ENCODE results near the gene C1QTNF8.
A peak's percentile ranks its signal among the peaks of the same experiment; 100 is the strongest.

C1QTNF8 gene

DNA sequence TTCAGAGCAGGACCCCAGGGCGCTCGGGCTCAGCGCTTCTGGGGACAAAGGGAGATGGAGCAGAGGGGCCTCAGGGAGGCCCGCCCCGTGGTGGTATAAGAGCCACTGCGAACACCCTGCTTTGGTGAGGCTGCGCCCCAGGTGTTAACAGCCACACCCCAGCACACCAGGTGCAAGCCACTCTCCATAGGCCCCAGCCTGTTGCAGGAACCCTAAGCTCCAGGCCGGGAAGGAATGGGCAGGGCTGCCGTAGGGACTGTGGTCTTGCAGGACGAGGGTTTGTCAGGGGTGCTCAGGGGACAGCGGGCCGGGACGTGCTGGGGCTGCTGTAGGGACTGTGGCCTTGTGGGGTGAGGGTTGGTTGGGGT, 40.5 kb downstream of the C1QTNF8 start:
- Histone ChIP-seq H3K9me3 (replicated peaks in 1 of 2; ENCODE audit: control insufficient read depth in 2 of 2, insufficient read depth in 1 of 2, low read depth in 1 of 2, low read length in 2 of 2) (peaks cover 10 to 14% of the 10 kb centered on the region in 2 donors), H3K18ac (ENCODE audit: low read length) (peak overlapping the region; percentile 92), H3K4me2 (ENCODE audit: insufficient read depth, low read length, poor library complexity, severe bottlenecking) (no peak overlapping the region), H3K4me3 (ENCODE audit: low read length in 2 of 2) (no peak overlapping the region), H2BK5ac (ENCODE audit: low read length) (no peak overlapping the region), H3K79me1 (ENCODE audit: low read depth, low read length) (peaks cover 3% of the 10 kb centered on the region), H4K8ac (ENCODE audit: low read depth, low read length) (no peak overlapping the region), H3K4ac (ENCODE audit: low read length) (no peak overlapping the region), H3K27ac (replicated peaks; ENCODE audit: low read length) (no peak overlapping the region), H3K23ac (ENCODE audit: low read depth, low read length, poor library complexity) (peak overlapping the region; percentile 65), H2BK15ac (ENCODE audit: low read length) (peak overlapping the region; percentile 92), H3K4me1 (ENCODE audit: control insufficient read depth in 2 of 2, insufficient read depth in 1 of 2, low read depth in 1 of 2, low read length in 2 of 2) (peaks cover 6% of the 10 kb centered on the region in 2 donors), H2AFZ (ENCODE audit: low read length) (no peak overlapping the region), H2AK5ac (ENCODE audit: low read depth, low read length) (peak overlapping the region; percentile 72), H3K9ac (ENCODE audit: low read depth, low read length, poor library complexity) (no peak overlapping the region), H4K91ac (ENCODE audit: low read depth, low read length, poor library complexity) (peak overlapping the region; percentile 95), H3K14ac (ENCODE audit: low read length) (no peak overlapping the region), H3K27me3 (ENCODE audit: control insufficient read depth in 3 of 3, insufficient read depth in 3 of 3, low read depth in 1 of 3, low read length in 3 of 3) (peaks cover 0 to 15% (median 1%) of the 10 kb centered on the region in 3 experiments), H2BK120ac (ENCODE audit: low read depth, low read length) (no peak overlapping the region), H2BK12ac (ENCODE audit: low read length) (peak overlapping the region; percentile 82), H3K36me3 (replicated peaks in 1 of 2; ENCODE audit: control insufficient read depth in 2 of 2, insufficient read depth in 2 of 2, low read length in 2 of 2) (no peaks in the 10 kb centered on the region)
- no peak for DNase-seq (ENCODE audit: low spot score)
- WGBS, 2 donors (ENCODE audit: extremely low coverage in 2 of 2, insufficient read length in 2 of 2, insufficient replicate concordance in 1 of 2): no CpG with 5 or more reads among the region's 13 CpGs

DNA sequence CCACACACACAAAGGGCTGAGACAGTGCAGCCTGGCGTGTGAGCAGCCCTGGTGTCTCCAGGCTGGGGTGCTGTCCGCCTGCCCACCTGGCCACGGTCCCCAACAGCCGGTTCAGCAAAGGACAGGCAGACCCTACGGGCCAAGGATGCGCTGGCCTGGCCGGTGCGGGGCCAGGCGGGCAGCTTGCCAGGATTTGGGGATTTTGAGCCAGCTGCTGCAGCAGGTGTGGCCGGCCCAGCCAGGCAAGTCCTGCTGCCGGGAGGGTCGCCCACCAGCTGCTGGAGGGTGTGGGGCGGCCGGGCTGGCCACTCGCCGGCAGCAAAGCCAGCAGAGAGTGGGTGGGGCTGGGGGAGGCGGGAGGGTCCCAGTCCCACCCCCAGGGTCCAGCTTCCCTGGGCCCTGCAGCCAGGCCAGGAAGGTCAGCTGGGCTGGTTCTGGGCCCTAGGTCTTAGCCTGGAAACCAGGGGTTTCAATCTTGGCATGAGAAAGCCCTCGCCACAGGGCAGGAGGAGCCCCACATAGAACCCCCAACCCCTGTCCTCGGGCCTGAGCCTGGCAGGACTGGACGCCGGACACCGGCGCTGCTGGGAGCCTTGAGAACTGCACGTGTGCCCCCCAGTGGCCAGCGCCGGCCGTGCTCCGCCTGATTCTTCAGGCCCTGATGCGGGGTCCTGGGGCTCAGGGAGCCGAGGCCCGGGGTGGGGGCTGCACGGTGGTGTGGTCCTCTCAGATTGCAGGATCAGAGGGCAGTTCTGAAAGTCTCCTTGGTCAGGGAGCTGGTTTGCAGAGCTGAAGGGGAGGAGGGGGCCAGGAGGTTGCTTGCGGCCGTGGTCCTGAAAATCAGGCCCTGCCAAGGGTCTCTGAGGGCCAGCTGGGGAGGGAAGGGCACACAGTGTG, 41.1 kb downstream of the C1QTNF8 start:
- no peak overlapping the region for H3K4ac ChIP-seq (ENCODE audit: low read length)
- no peak overlapping the region for H3K14ac ChIP-seq (ENCODE audit: low read length)
- DNase-seq (ENCODE audit: low spot score): peak; percentile 75
- no peak overlapping the region for H2BK120ac ChIP-seq (ENCODE audit: low read depth, low read length)
- H2AFZ ChIP-seq (ENCODE audit: low read length): peak overlapping the region; percentile 80
- peaks cover 10 to 14% of the 10 kb centered on the region in 2 donors for H3K9me3 ChIP-seq (replicated peaks in 1 of 2; ENCODE audit: control insufficient read depth in 2 of 2, insufficient read depth in 1 of 2, low read depth in 1 of 2, low read length in 2 of 2)
- peaks cover 3% of the 10 kb centered on the region for H3K79me1 ChIP-seq (ENCODE audit: low read depth, low read length)
- WGBS, 2 donors (ENCODE audit: extremely low coverage in 2 of 2, insufficient read length in 2 of 2, insufficient replicate concordance in 1 of 2): no CpG with 5 or more reads among the region's 34 CpGs
- peak overlapping the region; percentile 95 for H4K91ac ChIP-seq (ENCODE audit: low read depth, low read length, poor library complexity)
- H3K27ac ChIP-seq (replicated peaks; ENCODE audit: low read length): no peak overlapping the region
- no peak overlapping the region for H3K4me3 ChIP-seq (ENCODE audit: low read length in 2 of 2)
- H3K27me3 ChIP-seq (ENCODE audit: control insufficient read depth in 3 of 3, insufficient read depth in 3 of 3, low read depth in 1 of 3, low read length in 3 of 3): peaks cover 0 to 20% (median 1%) of the 10 kb centered on the region in 3 experiments
- no peak overlapping the region for H3K4me2 ChIP-seq (ENCODE audit: insufficient read depth, low read length, poor library complexity, severe bottlenecking)
- H2BK12ac ChIP-seq (ENCODE audit: low read length): peak overlapping the region; percentile 82
- peaks cover 6% of the 10 kb centered on the region in 2 donors for H3K4me1 ChIP-seq (ENCODE audit: control insufficient read depth in 2 of 2, insufficient read depth in 1 of 2, low read depth in 1 of 2, low read length in 2 of 2)
- H3K23ac ChIP-seq (ENCODE audit: low read depth, low read length, poor library complexity): no peak overlapping the region
- H3K36me3 ChIP-seq (replicated peaks in 1 of 2; ENCODE audit: control insufficient read depth in 2 of 2, insufficient read depth in 2 of 2, low read length in 2 of 2): no peaks in the 10 kb centered on the region
- H2AK5ac ChIP-seq (ENCODE audit: low read depth, low read length): peak overlapping the region; percentile 72
- H2BK15ac ChIP-seq (ENCODE audit: low read length): peak overlapping the region; percentile 92
- H4K8ac ChIP-seq (ENCODE audit: low read depth, low read length): no peak overlapping the region
- H2BK5ac ChIP-seq (ENCODE audit: low read length): no peak overlapping the region
- H3K18ac ChIP-seq (ENCODE audit: low read length): peak overlapping the region; percentile 89
- no peak overlapping the region for H3K9ac ChIP-seq (ENCODE audit: low read depth, low read length, poor library complexity)

DNA sequence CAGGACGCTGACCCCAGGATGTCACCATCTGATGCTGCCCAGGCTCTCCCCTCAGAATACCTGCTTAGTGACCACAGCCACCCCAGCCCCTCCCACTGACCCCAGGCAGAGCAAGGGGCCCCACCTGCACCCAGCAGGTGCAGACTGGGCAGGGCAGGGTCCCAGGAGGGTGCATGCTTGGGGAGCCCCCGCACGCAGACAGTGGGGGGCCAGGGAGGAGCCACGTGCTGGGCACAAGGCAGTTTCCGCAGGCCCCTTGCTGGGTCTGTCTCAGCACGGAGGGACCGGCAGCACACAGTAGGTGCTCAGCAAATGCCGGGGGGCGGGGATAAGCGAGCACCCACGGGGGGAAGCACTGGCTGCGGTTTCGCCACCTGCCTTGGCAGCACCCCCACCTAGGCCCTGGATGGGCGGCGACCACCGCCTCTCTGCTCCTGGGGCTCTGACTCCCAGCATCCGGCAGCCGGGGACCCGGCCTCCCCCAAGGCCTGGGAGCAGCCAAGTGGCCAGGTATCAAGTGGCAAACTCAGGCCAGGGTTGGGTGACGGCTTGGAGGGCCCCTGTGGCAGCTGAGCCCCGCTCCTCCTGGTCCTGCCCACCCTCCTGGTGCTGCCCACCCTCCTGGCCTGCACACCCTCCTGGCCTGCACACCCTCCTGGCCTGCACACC, 42.2 kb downstream of the C1QTNF8 start:
- H2AK5ac ChIP-seq (ENCODE audit: low read depth, low read length): peak overlapping the region; percentile 70
- peak overlapping the region; percentile 76 for H3K18ac ChIP-seq (ENCODE audit: low read length)
- no CpG with 5 or more reads among the region's 21 CpGs for WGBS, 2 donors (ENCODE audit: extremely low coverage in 2 of 2, insufficient read length in 2 of 2, insufficient replicate concordance in 1 of 2)
- H3K9ac ChIP-seq (ENCODE audit: low read depth, low read length, poor library complexity): no peak overlapping the region
- peak overlapping the region; percentile 23 for H2BK15ac ChIP-seq (ENCODE audit: low read length)
- H3K27ac ChIP-seq (replicated peaks; ENCODE audit: low read length): no peak overlapping the region
- peaks cover 6 to 8% of the 10 kb centered on the region in 2 donors for H3K9me3 ChIP-seq (replicated peaks in 1 of 2; ENCODE audit: control insufficient read depth in 2 of 2, insufficient read depth in 1 of 2, low read depth in 1 of 2, low read length in 2 of 2)
- peaks cover 3% of the 10 kb centered on the region for H3K79me1 ChIP-seq (ENCODE audit: low read depth, low read length)
- H3K4ac ChIP-seq (ENCODE audit: low read length): no peak overlapping the region
- no peak overlapping the region for H2AFZ ChIP-seq (ENCODE audit: low read length)
- peaks cover 7 to 9% of the 10 kb centered on the region in 2 donors for H3K4me1 ChIP-seq (ENCODE audit: control insufficient read depth in 2 of 2, insufficient read depth in 1 of 2, low read depth in 1 of 2, low read length in 2 of 2)
- H3K23ac ChIP-seq (ENCODE audit: low read depth, low read length, poor library complexity): peak overlapping the region; percentile 55
- peak overlapping the region; percentile 56 for H3K14ac ChIP-seq (ENCODE audit: low read length)
- H3K36me3 ChIP-seq (replicated peaks in 1 of 2; ENCODE audit: control insufficient read depth in 2 of 2, insufficient read depth in 2 of 2, low read length in 2 of 2): no peaks in the 10 kb centered on the region
- H4K8ac ChIP-seq (ENCODE audit: low read depth, low read length): no peak overlapping the region
- H3K27me3 ChIP-seq (ENCODE audit: control insufficient read depth in 3 of 3, insufficient read depth in 3 of 3, low read depth in 1 of 3, low read length in 3 of 3): peaks cover 0 to 25% (median 1%) of the 10 kb centered on the region in 3 experiments
- no peak overlapping the region for H4K91ac ChIP-seq (ENCODE audit: low read depth, low read length, poor library complexity)
- H3K4me3 ChIP-seq (ENCODE audit: low read length in 2 of 2): no peak overlapping the region
- H2BK120ac ChIP-seq (ENCODE audit: low read depth, low read length): no peak overlapping the region
- DNase-seq (ENCODE audit: low spot score): no peak
- no peak overlapping the region for H3K4me2 ChIP-seq (ENCODE audit: insufficient read depth, low read length, poor library complexity, severe bottlenecking)
- peak overlapping the region; percentile 73 for H2BK12ac ChIP-seq (ENCODE audit: low read length)
- no peak overlapping the region for H2BK5ac ChIP-seq (ENCODE audit: low read length)

DNA sequence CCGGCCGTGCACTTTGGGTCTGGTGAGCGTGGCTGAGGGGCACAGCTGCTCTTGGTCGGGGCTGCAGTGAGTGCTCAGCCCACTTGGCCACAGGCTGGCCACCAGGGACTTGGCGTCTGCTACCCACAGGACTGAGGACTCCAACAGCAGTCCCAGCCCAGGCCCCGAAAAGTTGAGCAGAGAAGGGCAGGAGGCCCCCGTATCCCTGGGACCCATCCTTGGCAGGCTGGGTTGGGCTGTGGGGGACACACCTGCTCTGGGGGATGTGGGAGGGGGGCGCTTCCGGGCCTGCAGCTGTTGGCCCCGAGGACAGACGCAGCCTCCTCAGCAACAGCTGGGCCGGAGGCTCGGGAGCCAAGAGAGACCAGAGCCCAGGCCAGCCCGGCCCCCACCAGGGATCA, 42.9 kb downstream of the C1QTNF8 start:
- Histone ChIP-seq H3K23ac (ENCODE audit: low read depth, low read length, poor library complexity) (no peak overlapping the region), H3K27me3 (ENCODE audit: control insufficient read depth in 3 of 3, insufficient read depth in 3 of 3, low read depth in 1 of 3, low read length in 3 of 3) (peaks cover 0 to 25% (median 1%) of the 10 kb centered on the region in 3 experiments), H2AFZ (ENCODE audit: low read length) (no peak overlapping the region), H2AK5ac (ENCODE audit: low read depth, low read length) (peak overlapping the region; percentile 98), H2BK15ac (ENCODE audit: low read length) (peak overlapping the region; percentile 97), H4K8ac (ENCODE audit: low read depth, low read length) (no peak overlapping the region), H3K36me3 (replicated peaks in 1 of 2; ENCODE audit: control insufficient read depth in 2 of 2, insufficient read depth in 2 of 2, low read length in 2 of 2) (no peaks in the 10 kb centered on the region), H2BK5ac (ENCODE audit: low read length) (peak overlapping the region; percentile 88), H3K14ac (ENCODE audit: low read length) (peak overlapping the region; percentile 94), H3K9me3 (replicated peaks in 1 of 2; ENCODE audit: control insufficient read depth in 2 of 2, insufficient read depth in 1 of 2, low read depth in 1 of 2, low read length in 2 of 2) (peaks cover 6 to 8% of the 10 kb centered on the region in 2 donors), H3K79me1 (ENCODE audit: low read depth, low read length) (peaks cover 3% of the 10 kb centered on the region), H3K4ac (ENCODE audit: low read length) (no peak overlapping the region), H2BK120ac (ENCODE audit: low read depth, low read length) (peak overlapping the region; percentile 87), H3K4me2 (ENCODE audit: insufficient read depth, low read length, poor library complexity, severe bottlenecking) (no peak overlapping the region), H3K27ac (replicated peaks; ENCODE audit: low read length) (no peak overlapping the region), H4K91ac (ENCODE audit: low read depth, low read length, poor library complexity) (no peak overlapping the region), H3K4me3 (ENCODE audit: low read length in 2 of 2) (no peak overlapping the region), H3K18ac (ENCODE audit: low read length) (peak overlapping the region; percentile 83), H3K4me1 (ENCODE audit: control insufficient read depth in 2 of 2, insufficient read depth in 1 of 2, low read depth in 1 of 2, low read length in 2 of 2) (peaks cover 13 to 14% of the 10 kb centered on the region in 2 donors), H3K9ac (ENCODE audit: low read depth, low read length, poor library complexity) (no peak overlapping the region), H2BK12ac (ENCODE audit: low read length) (peak overlapping the region; percentile 99)
- no peak for DNase-seq (ENCODE audit: low spot score)
- no CpG with 5 or more reads among the region's 14 CpGs for WGBS, 2 donors (ENCODE audit: extremely low coverage in 2 of 2, insufficient read length in 2 of 2, insufficient replicate concordance in 1 of 2)

All from neuronal stem cell (in vitro differentiated cells).